Fibroblast of the aortic adventitia (primary cell): Measurements from ENCODE around the gene NEO1. TPM values are rescaled to one million over a fixed set of nuclear protein-coding genes. Genes with fewer than 3 reads are reported as not detected.

ENCODE experiments used
- DNase-seq: peaks from one replicate; pipeline ENCODE4 v3.0.0-alpha.2; 2010; ENCODE audit warnings: low read depth
- H3K4me3 ChIP-seq: 2 replicates; pipeline ENCODE4 v1.5.1; 2011; ENCODE audit warnings: low read depth, mild to moderate bottlenecking, control low read depth, low read length, moderate library complexity
- total RNA-seq: library from RNA; depleted of rRNA; stranded (reverse); fragments of >200 nt; gene quantifications from 2 replicates; pipeline ENCODE4 v1.2.3, GENCODE V29; 2012; ENCODE audit warnings: low replicate concordance
- TF ChIP-seq, protein P1 (sequence below): IDR thresholded peaks from 2 replicates; pipeline ENCODE4 v1.5.1; 2011; ENCODE audit warnings: mild to moderate bottlenecking, low read length, control low read depth, inconsistent platforms; ENCODE audit not compliant: insufficient read depth

The NEO1 gene
- total RNA-seq, 1 donor: 26.2 TPM

DNA sequence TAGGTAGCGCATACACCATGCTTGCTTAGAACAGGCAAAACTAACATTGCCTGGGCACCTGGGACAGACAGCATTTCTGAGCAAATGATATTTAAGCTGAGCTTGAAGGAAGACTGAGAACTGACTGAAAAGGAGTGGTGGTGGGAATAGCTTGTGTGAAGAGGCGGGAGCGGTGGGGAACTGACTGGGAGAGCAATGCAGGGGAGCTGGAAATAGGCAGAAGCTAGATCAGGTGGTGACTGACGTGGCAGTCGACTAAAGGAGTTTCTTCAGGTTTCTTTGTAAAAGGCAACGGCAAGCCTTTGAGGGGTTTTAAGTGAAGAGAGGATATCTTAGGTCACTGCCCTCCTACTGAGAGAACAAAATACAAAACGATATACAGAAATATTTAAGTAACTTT is 61.8 kb downstream of the NEO1 start:
- DNase-seq: no peak
- TF ChIP-seq, protein P1, sequence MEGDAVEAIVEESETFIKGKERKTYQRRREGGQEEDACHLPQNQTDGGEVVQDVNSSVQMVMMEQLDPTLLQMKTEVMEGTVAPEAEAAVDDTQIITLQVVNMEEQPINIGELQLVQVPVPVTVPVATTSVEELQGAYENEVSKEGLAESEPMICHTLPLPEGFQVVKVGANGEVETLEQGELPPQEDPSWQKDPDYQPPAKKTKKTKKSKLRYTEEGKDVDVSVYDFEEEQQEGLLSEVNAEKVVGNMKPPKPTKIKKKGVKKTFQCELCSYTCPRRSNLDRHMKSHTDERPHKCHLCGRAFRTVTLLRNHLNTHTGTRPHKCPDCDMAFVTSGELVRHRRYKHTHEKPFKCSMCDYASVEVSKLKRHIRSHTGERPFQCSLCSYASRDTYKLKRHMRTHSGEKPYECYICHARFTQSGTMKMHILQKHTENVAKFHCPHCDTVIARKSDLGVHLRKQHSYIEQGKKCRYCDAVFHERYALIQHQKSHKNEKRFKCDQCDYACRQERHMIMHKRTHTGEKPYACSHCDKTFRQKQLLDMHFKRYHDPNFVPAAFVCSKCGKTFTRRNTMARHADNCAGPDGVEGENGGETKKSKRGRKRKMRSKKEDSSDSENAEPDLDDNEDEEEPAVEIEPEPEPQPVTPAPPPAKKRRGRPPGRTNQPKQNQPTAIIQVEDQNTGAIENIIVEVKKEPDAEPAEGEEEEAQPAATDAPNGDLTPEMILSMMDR: no peak
- H3K4me3 ChIP-seq: no peak overlapping the region

DNA sequence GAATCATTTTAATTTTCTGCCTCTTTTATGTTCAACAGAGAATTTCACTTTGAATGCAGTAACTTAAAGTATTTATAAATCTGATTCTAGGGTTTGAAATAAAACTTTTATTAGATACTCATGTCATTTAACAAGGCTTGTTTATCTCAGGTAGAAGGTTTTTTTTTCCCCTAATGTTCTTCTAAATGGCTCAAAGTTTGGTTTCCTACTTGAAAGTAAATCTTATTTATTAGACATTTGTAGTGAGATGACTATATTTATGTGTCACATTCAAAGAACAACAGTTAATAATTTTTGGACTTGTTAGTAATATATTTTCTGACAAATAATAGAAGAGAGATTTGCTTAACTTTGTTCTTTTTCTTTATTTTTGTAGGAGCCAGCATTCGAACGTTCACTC is 63.9 kb downstream of the NEO1 start:
- H3K4me3 ChIP-seq: no peak overlapping the region
- TF ChIP-seq, protein P1: no peak
- no peak for DNase-seq

DNA sequence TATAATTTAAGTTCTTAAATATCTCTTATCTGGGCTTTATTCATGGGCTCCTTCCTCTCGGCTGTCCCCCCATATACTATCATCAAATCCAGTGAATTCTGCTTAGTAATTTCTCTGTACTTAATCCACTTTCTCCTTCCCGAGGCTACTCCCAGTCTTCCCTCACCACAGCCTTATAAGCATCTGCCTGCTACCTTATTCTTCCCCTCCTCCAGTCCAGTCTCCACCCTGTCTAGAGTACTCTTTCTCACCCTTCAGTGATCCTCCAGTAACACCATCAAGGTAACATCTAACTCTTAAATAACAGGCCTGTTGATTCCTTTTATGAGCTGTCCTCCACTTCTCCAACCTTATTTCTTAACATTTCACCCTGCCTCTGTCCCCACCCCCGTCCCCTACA is 65.8 kb downstream of the NEO1 start:
- TF ChIP-seq, protein P1: no peak
- DNase-seq: no peak
- no peak overlapping the region for H3K4me3 ChIP-seq

DNA sequence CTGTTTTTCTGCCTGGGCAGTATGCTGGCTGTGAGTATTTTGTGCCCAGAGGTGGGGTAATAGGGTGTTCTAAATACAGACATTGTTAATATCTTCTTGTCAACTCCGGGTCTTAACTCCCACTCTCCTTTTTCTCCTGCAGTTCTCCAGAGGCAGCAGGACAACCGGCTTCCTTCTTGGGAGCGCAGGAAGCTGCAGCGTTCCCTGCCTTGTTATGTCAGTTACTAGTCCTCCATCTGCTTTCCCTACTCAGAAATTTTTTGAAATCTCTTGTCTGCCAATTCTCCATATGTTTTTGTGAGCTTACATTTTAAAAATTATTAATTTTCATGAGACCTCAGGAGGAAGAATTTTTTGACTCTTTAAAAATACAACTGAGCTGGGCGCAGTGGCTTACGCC is 67.2 kb downstream of the NEO1 start:
- TF ChIP-seq, protein P1: no peak
- DNase-seq: no peak
- H3K4me3 ChIP-seq: no peak overlapping the region

DNA sequence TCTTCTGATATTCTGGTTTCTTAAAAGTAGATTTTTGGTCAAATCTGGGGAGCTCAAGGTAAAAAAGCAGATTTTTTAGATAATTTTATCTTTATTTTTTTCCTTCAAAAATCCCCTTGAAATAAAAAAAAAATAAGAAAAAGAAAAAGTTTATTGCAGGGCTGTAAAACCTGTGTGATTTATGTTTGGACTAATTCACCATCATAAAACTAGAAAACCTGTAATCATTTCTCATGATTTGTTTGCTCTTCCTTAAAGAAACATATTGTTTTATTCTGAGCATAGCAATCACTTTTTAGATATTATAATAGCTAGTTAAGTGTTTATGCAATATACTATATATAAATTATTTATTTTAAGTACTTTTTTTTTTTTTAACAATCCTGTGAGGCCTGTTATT is 68.0 kb downstream of the NEO1 start:
- TF ChIP-seq, protein P1: no peak
- no peak overlapping the region for H3K4me3 ChIP-seq
- DNase-seq: no peak

DNA sequence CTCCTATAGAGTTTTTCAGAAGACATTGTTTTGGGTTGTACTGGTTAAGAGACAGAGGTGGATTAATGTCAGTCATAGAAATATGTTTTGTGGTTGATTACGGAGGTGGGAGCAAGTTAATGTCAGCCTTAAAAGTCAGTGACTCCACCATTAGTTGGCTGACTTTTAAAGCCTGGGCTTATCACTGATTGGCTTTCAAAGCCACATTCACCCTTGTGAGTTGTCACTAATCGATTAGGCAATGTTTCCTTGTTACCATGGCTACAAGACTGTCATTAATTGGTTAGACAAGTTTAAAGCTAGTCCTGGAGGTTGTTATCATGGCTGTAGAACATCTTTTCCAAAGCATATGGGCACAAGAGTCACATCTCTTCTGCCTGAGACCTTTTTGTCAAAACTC is 73.0 kb downstream of the NEO1 start:
- TF ChIP-seq, protein P1: no peak
- no peak overlapping the region for H3K4me3 ChIP-seq
- no peak for DNase-seq

DNA sequence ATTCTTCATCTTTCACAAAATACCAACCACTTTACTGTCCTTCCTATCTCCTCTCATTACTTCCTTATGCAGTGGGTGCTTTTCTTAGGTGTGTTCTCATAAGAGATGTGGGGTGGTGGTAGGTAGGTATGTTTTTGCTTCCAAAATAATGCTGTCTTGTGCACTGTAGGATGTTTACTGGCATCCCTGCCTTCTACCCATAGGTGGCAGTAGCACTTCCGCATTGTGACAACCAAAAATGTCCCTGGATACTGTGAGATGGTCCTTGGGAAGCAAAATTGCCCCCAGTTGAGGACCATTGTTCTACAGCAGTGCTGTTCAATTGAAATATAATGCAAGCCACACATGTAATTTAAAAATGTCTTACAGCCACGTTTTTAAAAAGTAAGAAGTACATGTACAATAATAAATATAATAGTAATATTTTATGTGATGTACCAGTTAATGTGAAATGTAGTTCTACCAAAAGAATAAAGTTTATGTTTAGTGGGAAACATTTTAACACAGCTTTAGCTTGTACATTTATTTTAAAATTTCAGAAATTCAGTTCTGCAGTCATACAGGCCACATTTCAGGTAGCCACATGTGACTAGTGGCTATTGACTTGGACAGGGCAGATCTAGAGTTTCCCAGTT is 75.2 kb downstream of the NEO1 start:
- no peak overlapping the region for H3K4me3 ChIP-seq
- TF ChIP-seq, protein P1: peak; percentile 92
- peak; percentile 40 for DNase-seq
